HG03060 (cell line): ENCODE measurements around the gene CAMK1D.

Experiments
- ATAC-seq: cut with Tn5 transposase; IDR thresholded peaks from one replicate; pipeline ENCODE4 v1.9.1; 2021; ENCODE audit warnings: low read depth, moderate number of reproducible peaks; ENCODE audit not compliant: unreplicated experiment

The CAMK1D gene

DNA sequence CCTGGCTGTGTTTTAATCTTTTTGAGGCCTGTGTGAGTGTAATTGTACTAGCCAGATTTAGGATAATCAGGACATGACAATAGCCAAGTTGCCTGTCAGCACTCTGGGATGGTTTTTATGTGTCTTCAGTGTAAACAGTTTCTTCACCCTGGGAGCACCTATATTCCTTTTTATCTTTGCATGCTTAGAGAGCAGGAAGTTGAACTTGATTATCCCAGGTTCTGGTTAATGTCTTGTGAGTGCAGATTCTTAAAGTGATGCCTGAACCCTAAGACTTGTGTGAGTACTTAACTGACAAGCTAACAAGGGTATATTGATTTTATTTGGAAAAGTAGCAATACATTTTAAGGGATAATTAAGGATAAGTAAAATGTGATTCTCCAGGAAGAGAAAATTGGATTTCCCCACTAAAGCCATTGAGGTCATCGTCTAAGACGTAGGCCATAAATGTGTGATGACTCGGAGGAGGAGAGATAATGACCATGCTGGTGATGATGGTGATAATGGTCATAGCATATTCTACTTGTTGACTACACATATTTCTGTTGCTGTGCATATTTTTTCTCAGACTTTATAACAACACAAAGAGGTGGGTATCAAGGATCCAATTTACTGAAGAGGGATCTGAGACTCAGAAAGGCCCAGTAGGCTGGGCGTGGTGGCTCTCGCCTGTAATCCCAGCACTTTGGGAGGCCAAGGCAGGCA, 234.7 kb downstream of the CAMK1D start:
- no peak for ATAC-seq

DNA sequence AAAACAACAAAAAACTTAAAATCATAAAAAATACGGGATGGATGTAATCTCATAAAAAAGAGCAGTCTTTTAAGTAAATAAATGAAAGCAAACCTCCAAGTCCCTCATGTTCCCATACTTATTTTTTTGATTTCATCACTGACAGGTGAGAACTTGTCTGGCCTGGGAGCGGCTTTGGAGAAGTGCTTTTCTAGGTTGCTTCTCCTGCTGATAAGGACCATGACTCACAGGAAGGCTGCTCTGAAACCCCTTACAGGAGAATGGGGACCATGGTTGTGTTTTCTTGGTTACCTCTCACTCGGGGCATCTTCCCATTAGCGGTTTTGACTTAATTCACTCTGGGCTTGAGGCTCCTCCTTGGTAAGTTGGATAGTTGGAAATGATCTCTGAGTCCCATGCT, 237.4 kb downstream of the CAMK1D start:
- ATAC-seq = no peak

DNA sequence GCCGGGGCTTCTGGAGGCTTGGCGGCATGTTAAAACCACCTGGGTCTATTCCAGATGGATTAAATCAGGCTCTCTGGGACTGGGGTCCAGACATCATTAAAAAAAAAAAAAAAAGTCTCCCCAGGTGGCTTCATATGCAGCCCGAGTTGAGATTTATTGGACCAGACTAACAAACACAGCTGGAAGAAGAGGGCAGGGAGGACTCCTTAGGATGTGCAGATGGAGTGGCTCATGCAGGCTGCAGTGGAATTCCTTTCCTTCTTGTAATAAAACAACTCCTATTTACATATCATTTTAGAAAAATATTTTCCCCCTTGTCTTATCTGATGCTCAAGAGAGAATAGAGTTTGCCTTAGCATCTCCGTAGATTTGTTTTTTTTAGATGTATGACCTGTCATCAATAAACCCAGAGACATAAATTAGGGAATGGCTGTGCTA, 238.1 kb downstream of the CAMK1D start:
- ATAC-seq = no peak

DNA sequence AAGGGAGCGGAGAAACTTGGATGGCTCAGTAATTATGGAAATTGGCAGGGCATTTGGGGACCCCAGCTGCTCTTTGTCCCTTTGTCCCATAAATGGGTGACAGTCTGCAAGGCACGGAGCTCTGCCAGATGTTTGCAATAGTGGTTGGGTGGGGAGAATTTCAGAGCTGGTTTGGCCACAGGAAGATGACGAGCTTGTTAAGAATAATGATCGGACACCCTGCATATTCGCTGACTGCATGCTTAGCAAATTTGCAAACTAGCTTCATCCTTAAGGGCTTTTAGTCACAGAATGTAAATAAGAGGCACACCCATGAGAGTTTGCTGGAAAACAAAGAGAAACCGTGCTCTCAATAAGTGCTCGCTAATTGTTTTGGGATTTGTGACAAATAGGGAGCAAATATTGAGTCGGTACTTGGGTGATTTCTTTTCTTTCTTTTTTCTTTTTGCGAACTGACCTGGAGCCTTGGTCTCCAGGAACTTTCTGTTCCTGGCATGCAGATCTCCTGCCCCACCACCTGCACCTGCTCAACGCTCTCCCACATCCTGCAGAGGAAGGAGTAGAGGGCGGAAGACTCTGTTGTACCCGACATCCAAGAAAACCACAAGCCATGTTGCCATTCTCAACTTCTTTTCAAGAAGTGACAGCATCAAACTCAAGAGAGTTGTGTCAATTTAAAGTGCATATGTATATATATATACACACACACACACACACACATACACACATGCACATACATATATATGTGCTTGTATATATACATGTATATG, 238.9 kb downstream of the CAMK1D start:
- ATAC-seq = no peak

DNA sequence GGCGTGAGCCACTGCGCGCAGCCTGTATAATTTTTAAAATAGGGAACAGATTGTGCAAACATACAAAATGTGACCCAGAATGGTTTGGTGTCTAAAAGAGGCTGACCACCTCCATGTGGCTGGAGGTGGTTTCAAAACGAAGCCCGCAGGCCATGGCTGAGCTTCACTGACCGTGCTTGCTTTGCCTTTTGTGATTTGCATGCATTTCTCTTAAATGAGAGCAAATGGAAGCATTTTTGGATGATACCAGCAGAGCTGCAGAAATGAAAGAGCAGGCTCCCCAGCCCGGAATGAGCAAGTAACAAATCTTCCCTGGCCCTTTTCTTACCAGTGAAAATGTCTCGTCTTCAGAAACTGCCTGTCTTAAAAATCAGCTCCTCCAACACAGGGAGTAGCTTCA, 239.9 kb downstream of the CAMK1D start:
- ATAC-seq = no peak

DNA sequence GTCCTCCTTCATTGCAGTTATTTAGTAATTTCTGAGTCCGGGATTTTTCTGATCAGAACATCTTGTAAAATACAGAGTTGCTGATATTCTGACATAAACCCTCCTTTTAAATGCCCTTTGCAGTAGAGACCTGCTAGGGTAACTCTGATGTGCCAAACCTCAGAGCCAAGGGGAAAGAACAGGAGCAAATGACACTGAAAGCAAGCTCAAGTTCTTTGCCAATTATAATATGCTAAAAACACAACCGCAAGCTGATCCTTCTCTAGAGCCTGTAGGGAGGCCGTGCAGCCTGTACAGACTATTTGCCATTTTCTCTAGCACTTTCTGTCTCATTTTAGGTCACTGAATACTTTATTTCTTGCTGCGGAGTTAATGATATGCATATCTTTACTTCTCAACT, 240.4 kb downstream of the CAMK1D start:
- no peak for ATAC-seq

DNA sequence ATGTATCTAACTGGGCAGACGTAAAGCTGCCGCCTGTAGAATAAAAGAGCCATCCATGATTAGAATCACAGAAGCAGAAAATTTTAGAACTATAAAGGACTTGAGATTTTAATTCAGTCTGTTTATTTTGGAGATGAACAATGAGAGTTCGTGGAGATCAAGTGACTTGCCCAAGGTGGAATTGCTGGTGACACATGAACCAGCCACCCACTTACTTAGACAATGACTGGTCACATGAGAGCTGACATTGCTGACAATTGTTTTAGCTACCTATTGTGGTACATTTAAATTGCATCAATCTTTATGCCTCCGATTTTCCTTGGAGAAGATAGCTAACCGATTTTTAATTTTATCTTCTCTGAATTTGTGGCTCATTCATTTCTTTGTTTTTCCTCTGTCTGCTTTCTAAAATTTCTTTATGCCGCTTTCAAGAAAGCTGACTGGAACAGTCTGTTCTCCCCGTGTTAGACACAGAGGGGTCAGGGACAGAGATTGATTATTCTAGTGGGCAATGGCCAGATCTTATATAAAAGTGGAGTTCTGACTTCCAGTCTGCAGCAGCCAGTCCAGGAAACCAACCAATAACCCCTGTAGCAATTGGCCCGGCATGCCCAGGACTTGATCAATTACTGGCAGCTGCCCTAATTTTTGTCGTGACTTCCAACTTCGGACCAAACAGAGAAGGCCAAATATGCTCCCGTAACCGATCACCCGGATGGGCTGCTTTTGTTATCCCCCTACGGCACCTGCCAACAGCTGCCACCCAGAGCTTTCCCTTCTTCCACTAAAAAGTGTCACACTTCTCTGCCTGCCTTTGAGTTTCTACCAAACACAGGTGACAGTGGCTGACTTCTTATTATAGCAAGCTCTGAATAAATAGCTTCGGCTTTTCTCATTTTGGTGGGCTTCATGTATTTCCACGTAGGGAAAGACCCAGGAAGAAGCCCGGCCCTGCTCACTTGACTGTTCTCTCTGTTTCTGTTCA, 241.6 kb downstream of the CAMK1D start:
- no peak for ATAC-seq

DNA sequence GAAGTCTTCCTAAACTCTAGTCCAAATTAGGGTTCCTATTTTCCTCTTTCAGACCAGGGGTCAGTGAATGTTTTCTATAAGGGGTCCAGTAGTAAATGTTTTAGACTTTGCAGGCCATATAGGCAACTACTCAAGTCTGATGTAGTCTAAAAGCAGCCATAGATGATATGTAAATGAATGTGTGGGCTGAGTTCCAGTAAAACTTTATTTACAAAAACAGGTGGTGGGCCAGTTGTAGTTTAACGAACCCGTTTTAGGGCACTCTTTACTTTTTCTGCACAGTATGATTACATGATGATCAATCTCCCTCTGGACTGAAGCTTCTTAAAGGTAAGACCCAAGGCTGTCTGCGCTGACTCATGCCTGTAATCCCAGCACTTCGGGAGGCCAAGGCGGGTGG, 243.6 kb downstream of the CAMK1D start:
- ATAC-seq = no peak

DNA sequence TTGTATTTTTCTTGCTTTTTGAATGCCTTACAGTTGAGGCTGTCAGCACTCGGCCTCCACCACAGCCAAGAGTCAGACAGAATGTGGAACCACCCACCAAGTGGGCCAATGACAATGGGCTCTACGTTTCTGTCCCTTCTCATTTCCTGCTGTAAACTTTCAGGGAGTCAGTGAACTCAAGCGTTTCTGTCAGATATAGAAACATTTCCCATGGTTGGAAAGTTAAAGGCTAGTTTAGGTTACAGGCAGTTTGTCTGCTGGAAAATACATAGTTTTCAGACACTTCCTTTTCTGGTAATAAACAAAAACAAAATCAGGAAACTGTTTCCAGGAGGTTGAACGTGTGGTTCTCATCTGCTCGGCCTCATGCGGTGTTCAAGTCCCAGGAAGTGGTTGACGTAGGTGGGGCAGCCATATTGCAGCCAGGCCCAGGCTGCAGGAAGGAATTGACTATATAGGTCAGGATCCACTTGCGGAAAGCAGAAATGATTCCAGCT, 245.1 kb downstream of the CAMK1D start:
- no peak for ATAC-seq

DNA sequence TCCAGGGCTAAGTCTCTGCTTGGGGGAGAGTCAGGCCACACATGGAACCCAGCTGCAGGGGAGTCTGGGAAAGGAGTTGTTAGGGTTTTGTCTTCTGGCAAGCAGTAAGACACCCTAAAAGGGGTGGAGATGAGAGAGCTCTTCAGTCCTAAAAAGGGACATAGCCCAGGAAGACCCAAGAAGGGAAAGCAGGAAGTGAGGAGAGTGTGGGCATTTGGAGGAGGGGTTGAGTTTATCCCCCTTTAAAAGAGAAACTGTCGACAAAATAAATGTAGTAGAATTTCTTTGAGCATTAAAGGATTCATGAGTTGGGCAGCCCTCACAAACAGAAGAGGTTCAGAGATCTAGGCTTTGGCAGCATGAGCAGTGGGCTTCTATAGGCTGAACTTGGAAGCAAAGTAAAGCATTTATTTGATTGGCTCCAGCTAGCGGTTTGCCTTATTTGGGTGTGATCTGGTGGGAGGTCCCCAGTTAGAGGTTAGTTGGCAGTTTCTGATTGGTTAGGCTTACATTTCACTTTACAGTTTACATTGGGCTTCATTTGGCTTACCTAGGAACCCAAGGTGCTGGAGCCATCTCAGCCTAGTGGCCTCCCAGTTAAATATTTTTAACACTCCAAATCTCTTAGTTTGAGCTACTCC, 246.7 kb downstream of the CAMK1D start:
- ATAC-seq = no peak

DNA sequence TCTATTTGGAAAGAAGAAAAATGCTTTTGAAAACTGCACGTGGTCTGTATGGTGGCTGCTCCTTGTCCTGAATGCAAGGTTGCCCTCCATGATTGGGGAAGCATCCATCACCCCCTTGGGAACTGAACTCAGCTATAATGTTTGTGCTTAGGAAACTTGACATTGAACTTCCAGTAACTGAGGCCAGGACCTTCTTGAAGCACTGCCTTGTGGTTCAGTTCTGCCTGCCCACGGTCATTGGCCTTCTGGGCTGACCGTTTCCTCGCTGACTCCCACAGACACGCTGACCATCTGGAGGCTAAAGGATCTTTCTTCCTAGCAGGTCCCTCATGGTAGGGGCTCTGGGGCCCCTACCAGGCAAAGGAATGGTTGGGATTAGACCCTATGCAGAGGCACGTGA, 247.8 kb downstream of the CAMK1D start:
- no peak for ATAC-seq

DNA sequence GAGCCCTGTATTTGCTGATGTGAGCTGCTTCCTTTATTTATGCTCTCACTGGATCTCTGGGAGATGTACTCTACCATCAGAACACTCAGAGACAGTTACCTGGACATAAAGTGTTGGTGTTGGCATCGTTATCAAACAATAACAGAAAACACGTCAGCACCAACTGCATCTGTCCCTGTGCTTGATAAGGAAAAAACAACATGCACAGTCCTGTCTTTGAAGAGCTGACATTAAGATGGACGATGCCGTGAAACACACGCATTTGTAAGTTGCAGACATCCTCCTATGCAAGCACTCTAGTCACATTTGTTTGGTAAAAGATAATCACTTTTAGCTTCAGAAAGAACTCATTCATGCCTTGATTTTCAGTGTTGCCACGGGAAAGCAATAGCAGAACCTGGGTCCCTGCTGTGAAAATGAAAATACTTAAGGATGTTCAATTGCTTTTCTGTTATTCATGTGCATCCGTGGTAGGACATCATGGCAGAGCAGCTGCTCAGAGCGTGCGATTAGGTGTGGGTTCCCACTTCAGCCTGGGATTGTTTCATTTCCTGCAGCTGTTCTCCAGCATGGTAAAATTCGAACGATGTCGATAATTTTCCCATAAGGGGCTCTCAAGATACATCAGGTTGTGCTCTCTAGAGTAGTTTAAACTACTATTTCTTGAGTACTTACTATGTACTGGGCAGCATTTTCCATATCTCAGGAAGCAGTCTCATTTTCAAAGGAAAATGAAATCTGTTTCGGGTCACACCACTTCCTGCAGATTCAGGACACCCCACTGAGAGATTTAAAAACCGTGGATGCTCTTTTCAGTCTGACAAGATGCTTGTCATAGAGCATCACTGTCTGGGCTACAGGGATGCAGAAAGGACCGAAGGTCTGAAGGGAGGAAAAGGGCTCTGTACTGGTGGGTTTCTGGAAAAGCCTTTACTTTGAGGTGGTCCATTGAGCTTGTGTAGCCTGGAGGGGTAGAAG, 248.7 kb downstream of the CAMK1D start:
- ATAC-seq = no peak

DNA sequence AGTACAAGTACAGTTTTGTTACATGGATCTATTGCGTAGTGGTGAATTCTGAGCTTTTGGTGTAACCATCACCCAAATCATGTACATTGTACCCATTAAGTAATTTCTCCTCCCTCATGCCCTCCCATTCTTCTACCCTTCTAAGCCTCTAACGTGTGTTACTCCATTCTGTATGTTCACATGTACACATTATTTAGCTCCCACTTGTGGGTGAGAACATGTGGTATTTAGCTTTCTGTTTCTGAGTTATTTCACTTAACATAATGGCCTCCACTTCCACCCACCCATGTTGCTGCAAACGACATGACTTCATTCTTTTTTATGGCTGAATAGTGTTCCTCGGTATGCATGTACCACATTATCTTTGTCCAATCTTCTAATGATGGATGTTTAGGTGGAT, 251.3 kb downstream of the CAMK1D start:
- ATAC-seq = no peak

DNA sequence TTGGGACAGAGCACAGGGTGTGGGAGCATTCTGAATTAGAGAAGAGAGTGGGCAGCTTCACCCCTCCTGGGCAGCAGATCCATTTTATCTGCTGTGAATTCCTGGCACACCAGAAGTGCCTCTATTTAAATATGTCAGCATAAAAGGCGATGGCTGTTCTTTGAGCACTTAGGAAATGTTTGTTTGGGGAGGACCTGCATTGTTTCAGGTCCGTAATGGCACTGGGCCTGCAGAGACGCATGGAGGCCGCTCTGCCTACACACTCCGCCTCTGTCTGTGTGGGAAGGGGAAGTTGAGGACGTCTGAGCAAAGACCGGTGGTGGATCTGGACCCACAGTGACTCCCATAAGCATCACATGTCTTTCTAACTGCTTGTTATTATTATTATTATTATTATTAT, 253.2 kb downstream of the CAMK1D start:
- no peak for ATAC-seq

DNA sequence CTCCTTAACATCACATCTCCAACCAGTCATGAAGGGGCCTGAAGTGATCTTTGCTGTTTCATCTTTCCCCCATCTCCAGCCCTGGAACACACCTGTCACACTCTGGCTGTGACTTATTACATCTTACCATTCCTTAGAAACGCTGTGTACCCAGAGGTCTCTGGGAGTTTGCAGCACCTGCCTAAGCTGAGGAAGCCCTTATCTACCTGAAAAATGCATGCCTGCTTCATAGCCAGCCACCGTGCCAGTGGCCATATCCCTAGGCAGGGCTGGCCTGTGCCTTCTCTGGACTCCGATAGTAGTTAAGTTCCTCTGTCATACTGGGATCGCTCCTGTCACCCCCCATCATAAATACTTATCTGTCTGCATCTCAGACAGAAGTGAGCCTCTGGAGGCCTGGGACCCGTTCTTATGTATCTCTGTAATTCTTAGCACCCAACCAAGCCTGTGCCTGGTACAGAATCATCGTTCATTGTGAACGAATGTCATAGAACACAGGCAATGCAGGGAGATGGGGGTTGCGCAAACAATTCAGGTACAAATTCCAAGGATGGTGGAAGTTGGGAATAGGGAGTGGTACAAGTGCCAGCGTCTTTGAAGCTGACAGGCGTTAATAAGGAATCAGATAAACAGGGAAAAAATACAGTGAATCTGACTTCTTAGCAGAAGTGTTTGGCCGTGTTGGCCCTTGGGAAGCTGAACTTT, 254.6 kb downstream of the CAMK1D start:
- ATAC-seq = no peak

DNA sequence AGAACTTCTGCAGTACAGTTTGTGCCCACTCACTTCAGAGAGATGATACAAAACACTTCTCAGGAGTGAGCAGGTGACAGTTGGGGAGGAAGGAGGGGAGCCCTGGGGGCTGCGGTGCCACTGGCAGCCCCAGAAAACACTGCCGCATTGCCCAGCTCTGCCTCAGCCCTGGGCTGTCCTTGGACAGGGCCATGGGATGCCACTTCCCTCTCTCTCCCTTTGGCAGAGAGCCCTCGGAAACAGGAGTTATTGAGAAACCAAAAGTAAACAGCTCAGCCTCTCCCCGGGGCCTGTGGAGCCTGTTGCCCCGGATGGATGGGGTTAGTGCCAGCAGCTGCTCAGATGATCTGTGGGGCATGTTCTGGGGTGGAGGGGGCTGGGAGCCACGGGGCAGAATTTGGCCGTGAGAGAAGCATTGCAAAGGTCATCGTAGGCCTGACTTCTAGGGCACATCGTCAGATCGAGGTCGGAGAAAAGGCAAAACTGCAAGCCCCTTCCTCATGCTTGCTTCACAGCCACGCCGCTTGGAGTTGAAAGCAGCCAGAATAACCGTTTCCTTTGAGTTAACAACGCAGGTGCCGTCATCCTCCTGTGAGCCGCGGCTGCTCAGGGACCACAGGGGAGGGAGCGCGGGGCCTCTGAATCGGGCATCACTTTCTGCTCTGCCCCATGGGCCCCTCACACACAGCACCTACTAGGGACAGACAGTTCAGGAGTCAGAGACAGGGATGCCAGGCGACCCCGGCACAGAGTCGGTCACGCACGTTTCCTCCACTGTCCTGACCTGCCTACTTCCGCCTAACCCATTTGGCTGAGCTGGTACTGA, 256.4 kb downstream of the CAMK1D start:
- no peak for ATAC-seq

DNA sequence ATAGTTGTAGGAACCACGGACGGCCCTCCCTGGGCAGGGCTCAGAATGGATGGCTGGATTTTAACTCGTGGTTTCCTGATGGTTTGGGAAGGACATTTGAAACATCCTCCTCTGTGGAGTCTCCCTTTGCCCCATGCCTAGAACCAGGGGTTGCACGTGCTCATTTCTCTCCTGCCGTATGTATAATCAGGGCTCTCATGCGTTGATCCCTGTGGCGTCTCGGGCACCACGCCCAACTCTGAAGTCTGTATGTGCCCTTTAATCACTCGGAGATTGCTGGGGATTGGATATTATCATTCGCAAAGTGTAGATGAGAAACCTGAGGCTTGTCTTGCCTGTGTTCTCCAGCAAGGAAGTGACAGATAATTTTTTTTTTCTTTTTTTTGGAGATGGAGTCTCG, 257.1 kb downstream of the CAMK1D start:
- ATAC-seq = no peak

DNA sequence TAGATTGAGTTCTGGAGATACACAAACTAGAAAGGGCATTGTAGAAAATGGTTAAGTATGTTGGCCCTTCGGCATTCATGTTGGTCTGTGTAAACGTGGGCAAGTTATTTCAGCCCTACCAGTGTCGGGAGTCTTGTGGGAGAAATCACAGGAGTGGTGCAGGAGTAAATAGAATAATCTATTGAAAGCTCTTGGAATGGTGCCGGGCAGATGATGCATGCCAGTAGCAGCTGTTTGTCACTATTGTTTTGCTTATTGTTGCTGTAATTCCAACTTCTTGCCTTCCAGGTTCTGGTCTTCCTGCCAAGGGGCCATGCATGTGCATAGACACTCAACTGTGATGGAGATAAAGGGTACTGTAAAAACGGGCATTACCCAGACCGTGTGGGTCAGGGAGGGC, 259.4 kb downstream of the CAMK1D start:
- no peak for ATAC-seq
